ENCODE data around the gene LDLRAD4. TPM values are rescaled to one million over a fixed set of nuclear protein-coding genes. Genes with fewer than 3 reads are reported as not detected.

Gene LDLRAD4
- polyA plus RNA-seq, 4 donors: 10.5 to 11.6 (median 11.5) TPM

GRCh38 chr18:13395577-13395976 lies 177.0 kb downstream of the LDLRAD4 start:
- no peak for DNase-seq (ENCODE audit: low read depth in 4 of 4, low spot score in 3 of 4)

- no peak for DNase-seq (ENCODE audit: low read depth in 4 of 4, low spot score in 3 of 4)
Measured at GRCh38 chr18:13397504-13398163, 179.1 kb downstream of the LDLRAD4 start.

- no peak for DNase-seq (ENCODE audit: low read depth in 4 of 4, low spot score in 3 of 4)
Measured at GRCh38 chr18:13398631-13399030, 180.1 kb downstream of the LDLRAD4 start.

- DNase-seq (ENCODE audit: low read depth in 4 of 4, low spot score in 3 of 4): no peak
Measured at GRCh38 chr18:13399511-13399910, 181.0 kb downstream of the LDLRAD4 start.

- no peak for DNase-seq (ENCODE audit: low read depth in 4 of 4, low spot score in 3 of 4)
Measured at GRCh38 chr18:13400636-13401315, 182.2 kb downstream of the LDLRAD4 start.

GRCh38 chr18:13401404-13401803 lies 182.8 kb downstream of the LDLRAD4 start:
- DNase-seq (ENCODE audit: low read depth in 4 of 4, low spot score in 3 of 4): no peak

- no peak for DNase-seq (ENCODE audit: low read depth in 4 of 4, low spot score in 3 of 4)
Measured at GRCh38 chr18:13401826-13402225, 183.3 kb downstream of the LDLRAD4 start.

GRCh38 chr18:13403786-13404549 lies 185.4 kb downstream of the LDLRAD4 start:
- no peak for DNase-seq (ENCODE audit: low read depth in 4 of 4, low spot score in 3 of 4)

GRCh38 chr18:13405305-13406038 lies 186.9 kb downstream of the LDLRAD4 start:
- no peak for DNase-seq (ENCODE audit: low read depth in 4 of 4, low spot score in 3 of 4)

- DNase-seq (ENCODE audit: low read depth in 4 of 4, low spot score in 3 of 4): no peak
Measured at GRCh38 chr18:13406049-13406615, 187.6 kb downstream of the LDLRAD4 start.

GRCh38 chr18:13406736-13407135 lies 188.2 kb downstream of the LDLRAD4 start:
- no peak for DNase-seq (ENCODE audit: low read depth in 4 of 4, low spot score in 3 of 4)

GRCh38 chr18:13407484-13407883 lies 188.9 kb downstream of the LDLRAD4 start:
- no peak for DNase-seq (ENCODE audit: low read depth in 4 of 4, low spot score in 3 of 4)

- no peak for DNase-seq (ENCODE audit: low read depth in 4 of 4, low spot score in 3 of 4)
Measured at GRCh38 chr18:13409026-13409425, 190.5 kb downstream of the LDLRAD4 start.

GRCh38 chr18:13409997-13410396 lies 191.4 kb downstream of the LDLRAD4 start:
- DNase-seq (ENCODE audit: low read depth in 4 of 4, low spot score in 3 of 4): no peak

GRCh38 chr18:13410471-13410870 lies 191.9 kb downstream of the LDLRAD4 start:
- no peak for DNase-seq (ENCODE audit: low read depth in 4 of 4, low spot score in 3 of 4)

- DNase-seq (ENCODE audit: low read depth in 4 of 4, low spot score in 3 of 4): no peak
Measured at GRCh38 chr18:13412017-13412416, 193.5 kb downstream of the LDLRAD4 start.

GRCh38 chr18:13412901-13413300 lies 194.3 kb downstream of the LDLRAD4 start:
- DNase-seq (ENCODE audit: low read depth in 4 of 4, low spot score in 3 of 4): no peak

GRCh38 chr18:13414102-13414501 lies 195.5 kb downstream of the LDLRAD4 start:
- no peak for DNase-seq (ENCODE audit: low read depth in 4 of 4, low spot score in 3 of 4)

- no peak for DNase-seq (ENCODE audit: low read depth in 4 of 4, low spot score in 3 of 4)
Measured at GRCh38 chr18:13414521-13414920, 196.0 kb downstream of the LDLRAD4 start.

- no peak for DNase-seq (ENCODE audit: low read depth in 4 of 4, low spot score in 3 of 4)
Measured at GRCh38 chr18:13415736-13416135, 197.2 kb downstream of the LDLRAD4 start.

- DNase-seq (ENCODE audit: low read depth in 4 of 4, low spot score in 3 of 4): no peak
Measured at GRCh38 chr18:13416208-13416607, 197.6 kb downstream of the LDLRAD4 start.

Data from right renal pelvis (tissue), 4 donors.